Tibial artery (tissue), 4 donors: ENCODE results near the gene ZSCAN5B.
"Not testable (repeated sequence)": the region's sequence is repeated elsewhere in the genome, so short reads cannot be mapped to it uniquely, and the experiment has no call there.

ENCODE experiments used
- DNase-seq, 2 donors: peaks; one replicate each; pipeline ENCODE4 v3.0.0-alpha.2; 2019
- H3K27ac ChIP-seq, 2 donors: fragments of 200-600 bp; sonication (generic) in 1 of 2; 1 replicate in 1 of 2; 2 replicates in 1 of 2; pipeline ENCODE4 v1.5.1; 2018 to 2019; ENCODE audit warnings: mild to moderate bottlenecking in 1 of 2
- H3K27me3 ChIP-seq, 2 donors: fragments of 200-600 bp; sonication (generic) in 1 of 2; one replicate each; pipeline versions ENCODE4 v1.5.1 to v1.6.0; 2016 to 2019
- H3K36me3 ChIP-seq, 3 donors: fragments of 200-600 bp; sonication (generic) in 2 of 3; one replicate each; pipeline ENCODE4 v1.5.1; 2016 to 2019; ENCODE audit warnings: mild to moderate bottlenecking in 2 of 3
- H3K4me1 ChIP-seq, 4 donors: fragments of 200-600 bp; sonication (generic) in 2 of 4; 1 replicate in 3 of 4; 2 replicates in 1 of 4; pipeline ENCODE4 v1.5.1; 2016 to 2019
- H3K4me3 ChIP-seq, 2 donors: fragments of 200-600 bp; sonication (generic) in 1 of 2; 1 replicate in 1 of 2; 2 replicates in 1 of 2; pipeline ENCODE4 v1.5.1; 2018 to 2019; ENCODE audit warnings: mild to moderate bottlenecking in 2 of 2
- H3K9me3 ChIP-seq, 3 donors: fragments of 200-600 bp; sonication (generic) in 1 of 3; one replicate each; pipeline ENCODE4 v1.5.1; 2016 to 2019
- intact Hi-C: fragments of 100-400 bp; cut with DNase I; formaldehyde crosslinking; loops from one replicate; pipeline ENCODE4 v1.15.0; 2023; ENCODE audit warnings: low total_unique reads
- TF ChIP-seq, protein P1 (sequence below), 2 experiments: fragments of 200-600 bp in 1 of 2; fragments of 450-650 bp in 1 of 2; IDR thresholded peaks; one replicate each; pipeline ENCODE4 v1.5.1; 2017 to 2019; ENCODE audit warnings: antibody characterized with exemption in 2 of 2, mild to moderate bottlenecking in 1 of 2, moderate library complexity in 1 of 2

Gene ZSCAN5B, protein sequence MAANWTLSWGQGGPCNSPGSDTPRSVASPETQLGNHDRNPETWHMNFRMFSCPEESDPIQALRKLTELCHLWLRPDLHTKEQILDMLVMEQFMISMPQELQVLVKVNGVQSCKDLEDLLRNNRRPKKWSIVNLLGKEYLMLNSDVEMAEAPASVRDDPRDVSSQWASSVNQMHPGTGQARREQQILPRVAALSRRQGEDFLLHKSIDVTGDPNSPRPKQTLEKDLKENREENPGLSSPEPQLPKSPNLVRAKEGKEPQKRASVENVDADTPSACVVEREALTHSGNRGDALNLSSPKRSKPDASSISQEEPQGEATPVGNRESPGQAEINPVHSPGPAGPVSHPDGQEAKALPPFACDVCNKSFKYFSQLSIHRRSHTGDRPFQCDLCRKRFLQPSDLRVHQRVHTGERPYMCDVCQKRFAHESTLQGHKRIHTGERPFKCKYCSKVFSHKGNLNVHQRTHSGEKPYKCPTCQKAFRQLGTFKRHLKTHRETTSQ

DNA sequence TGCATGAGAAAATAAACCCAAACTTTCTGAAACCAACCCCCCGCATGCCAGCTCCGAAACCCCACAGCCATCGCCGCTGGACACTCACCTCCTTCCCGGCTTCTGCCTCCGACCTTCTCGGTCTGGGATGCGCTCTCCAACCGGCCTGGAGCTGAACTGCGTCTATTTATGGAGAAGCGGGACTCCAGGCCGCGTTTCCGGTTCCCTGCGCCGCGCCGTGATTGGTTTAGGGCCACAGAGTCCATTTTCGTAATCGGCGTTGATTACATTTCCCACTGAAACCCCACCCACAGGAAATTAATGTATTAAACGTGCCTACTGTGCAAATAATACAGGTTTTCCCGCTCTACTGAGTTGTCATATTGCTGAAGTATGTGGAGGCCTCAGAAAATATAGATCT, at the start of gene ZSCAN5B:
ZSCAN5B (minus strand) TSS at position 138 of the 400 bp plus-strand sequence. CDS start 4,731 bp downstream, outside the sequence.
- DNase-seq, H3K36me3 ChIP-seq, H3K9me3 ChIP-seq, H3K27ac ChIP-seq, H3K4me1 ChIP-seq, H3K4me3 ChIP-seq, H3K27me3 ChIP-seq, intact Hi-C loops: not testable (repeated sequence)

DNA sequence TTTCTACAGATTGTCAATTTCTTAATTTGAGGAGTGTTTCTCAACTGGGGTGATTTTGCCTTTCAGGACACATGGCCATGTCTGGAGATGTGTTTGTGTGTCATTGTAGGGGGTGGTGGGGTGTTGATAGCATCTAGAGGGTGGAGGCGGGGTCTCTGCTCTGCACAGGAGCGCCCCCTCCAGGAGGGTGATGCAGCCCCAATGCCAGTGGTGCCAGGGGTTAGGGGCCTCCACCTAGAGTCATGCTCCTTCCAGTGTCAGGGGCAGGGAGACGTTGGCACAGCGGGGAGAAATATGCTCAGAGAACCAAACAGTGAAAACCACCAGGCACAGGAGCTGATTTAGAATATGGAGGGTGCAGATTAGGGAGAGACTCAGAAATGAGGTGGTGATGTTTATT, 48.2 kb upstream of the ZSCAN5B start:
- DNase-seq = not testable (repeated sequence)

DNA sequence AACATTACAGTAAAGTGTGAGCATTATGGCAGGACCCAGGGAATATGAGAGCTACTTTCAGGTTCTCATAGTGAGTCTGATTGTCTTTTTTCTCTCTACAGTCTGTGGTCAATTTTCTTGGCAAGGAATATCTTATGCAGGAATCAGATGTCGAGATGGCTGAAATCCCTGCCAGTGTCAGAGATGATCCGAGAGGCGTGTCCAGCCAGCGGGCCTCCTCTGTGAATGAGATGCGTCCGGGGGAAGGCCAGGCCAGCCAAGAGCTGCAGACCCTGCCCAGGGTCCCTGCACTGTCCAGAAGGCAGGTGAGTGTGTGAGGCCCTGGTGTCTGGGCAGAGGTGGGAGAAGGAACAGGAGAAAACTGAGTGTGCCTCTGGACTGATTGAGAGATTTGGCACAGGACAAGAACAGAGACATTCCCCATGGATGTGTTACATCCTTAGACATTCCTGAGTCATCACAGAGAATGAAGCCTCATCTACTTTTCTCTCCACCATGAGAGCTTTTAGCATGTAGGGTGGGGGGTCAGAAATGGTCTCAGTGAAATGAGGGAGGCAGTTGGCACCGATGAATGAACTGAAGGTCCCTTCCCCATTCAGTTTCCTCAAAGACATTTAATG, 47.6 kb upstream of the ZSCAN5B start:
- no peaks in the 10 kb centered on the region for H3K9me3 ChIP-seq
- H3K36me3 ChIP-seq = no peaks in the 10 kb centered on the region
- intact Hi-C loops = no loop called here
- TF ChIP-seq, protein P1, sequence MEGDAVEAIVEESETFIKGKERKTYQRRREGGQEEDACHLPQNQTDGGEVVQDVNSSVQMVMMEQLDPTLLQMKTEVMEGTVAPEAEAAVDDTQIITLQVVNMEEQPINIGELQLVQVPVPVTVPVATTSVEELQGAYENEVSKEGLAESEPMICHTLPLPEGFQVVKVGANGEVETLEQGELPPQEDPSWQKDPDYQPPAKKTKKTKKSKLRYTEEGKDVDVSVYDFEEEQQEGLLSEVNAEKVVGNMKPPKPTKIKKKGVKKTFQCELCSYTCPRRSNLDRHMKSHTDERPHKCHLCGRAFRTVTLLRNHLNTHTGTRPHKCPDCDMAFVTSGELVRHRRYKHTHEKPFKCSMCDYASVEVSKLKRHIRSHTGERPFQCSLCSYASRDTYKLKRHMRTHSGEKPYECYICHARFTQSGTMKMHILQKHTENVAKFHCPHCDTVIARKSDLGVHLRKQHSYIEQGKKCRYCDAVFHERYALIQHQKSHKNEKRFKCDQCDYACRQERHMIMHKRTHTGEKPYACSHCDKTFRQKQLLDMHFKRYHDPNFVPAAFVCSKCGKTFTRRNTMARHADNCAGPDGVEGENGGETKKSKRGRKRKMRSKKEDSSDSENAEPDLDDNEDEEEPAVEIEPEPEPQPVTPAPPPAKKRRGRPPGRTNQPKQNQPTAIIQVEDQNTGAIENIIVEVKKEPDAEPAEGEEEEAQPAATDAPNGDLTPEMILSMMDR (IDR thresholded peaks at IDR 0.05) = no peak
- H3K27ac ChIP-seq = no peak overlapping the region
- H3K4me1 ChIP-seq = no peaks in the 10 kb centered on the region
- no peak for DNase-seq
- H3K4me3 ChIP-seq = no peak overlapping the region
- no peaks in the 10 kb centered on the region for H3K27me3 ChIP-seq

More for the DNA sequence above, 48.2 kb upstream of the ZSCAN5B start:
- intact Hi-C loops, H3K27ac ChIP-seq, H3K4me1 ChIP-seq, H3K27me3 ChIP-seq, H3K36me3 ChIP-seq, H3K9me3 ChIP-seq, H3K4me3 ChIP-seq: not testable (repeated sequence)

DNA sequence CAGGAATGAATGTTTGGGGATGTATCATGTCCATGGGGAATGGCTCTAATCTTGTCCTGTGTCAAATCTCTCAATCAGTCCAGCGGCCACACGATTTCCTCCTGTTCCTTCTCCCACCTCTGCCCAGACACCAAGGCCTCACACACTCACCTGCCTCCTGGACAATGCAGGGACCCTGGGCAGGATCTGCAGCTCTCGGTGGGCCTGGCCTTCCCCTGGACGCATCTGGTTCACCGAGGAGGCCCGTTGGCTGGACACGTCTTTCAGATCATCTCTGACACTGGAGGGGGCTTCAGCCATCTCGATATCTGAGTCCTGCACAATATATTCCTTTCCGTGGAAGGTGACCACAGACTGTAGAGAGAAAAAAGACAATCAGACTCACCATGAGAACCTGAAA, 25.9 kb upstream of the ZSCAN5B start:
- no peak for DNase-seq
- intact Hi-C loops = no loop called here
- Histone ChIP-seq H3K4me1 (no peaks in the 10 kb centered on the region), H3K36me3 (peaks cover 0 to 25% (median 0%) of the 10 kb centered on the region in 3 donors), H3K4me3 (no peak overlapping the region), H3K27ac (no peak overlapping the region), H3K9me3 (no peaks in the 10 kb centered on the region), H3K27me3 (no peaks in the 10 kb centered on the region)
- TF ChIP-seq, protein P1 (IDR thresholded peaks at IDR 0.05) = no peak

DNA sequence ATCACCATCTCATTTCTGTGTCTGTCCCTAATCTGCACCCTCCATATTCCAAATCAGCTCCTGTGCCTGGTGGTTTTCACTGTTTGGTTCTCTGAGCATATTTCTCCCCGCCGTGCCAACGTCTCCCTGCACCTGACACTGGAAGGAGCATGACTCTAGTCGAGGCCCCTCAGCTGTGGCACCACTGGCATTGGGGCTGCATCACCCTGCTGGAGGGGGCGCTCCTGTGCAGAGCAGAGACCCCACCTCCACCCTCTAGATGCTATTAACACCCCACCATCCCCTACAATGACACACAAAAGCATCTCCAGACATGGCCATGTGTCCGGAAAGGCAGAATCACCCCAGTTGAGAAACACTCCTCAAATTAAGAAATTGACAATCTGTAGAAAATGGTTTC, 25.3 kb upstream of the ZSCAN5B start:
- TF ChIP-seq, protein P1 (IDR thresholded peaks at IDR 0.05) = no peak

DNA sequence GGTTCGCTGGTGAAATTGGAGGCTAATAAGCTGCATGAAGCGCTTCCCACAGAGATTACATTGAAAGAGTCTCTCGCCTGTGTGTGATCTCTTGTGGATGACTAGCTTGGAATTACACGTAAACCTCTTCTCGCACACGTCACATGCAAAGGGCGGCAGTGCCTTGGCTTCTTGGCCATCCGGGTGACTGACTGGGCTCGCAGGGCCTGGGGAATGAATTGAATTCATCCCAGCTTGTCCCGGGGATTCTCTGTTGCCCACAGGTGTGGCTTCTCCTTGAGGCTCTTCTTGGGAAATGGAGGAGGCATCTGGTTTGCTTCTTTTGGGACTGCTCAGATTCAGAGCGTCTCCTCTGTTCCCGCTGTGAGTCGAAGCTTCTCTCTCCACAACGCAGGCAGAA, 24.3 kb upstream of the ZSCAN5B start:
- Histone ChIP-seq H3K36me3 (peaks cover 0 to 25% (median 0%) of the 10 kb centered on the region in 3 donors), H3K4me1 (peaks cover 0 to 10% (median 8%) of the 10 kb centered on the region in 4 donors), H3K9me3 (no peaks in the 10 kb centered on the region), H3K27me3 (peaks cover 0 to 10% of the 10 kb centered on the region in 2 donors), H3K27ac (no peak overlapping the region), H3K4me3 (no peak overlapping the region)
- TF ChIP-seq, protein P1 (IDR thresholded peaks at IDR 0.05) = no peak
- intact Hi-C loops = no loop called here
- no peak for DNase-seq

More for the DNA sequence above, 25.3 kb upstream of the ZSCAN5B start:
- no peaks in the 10 kb centered on the region for H3K4me1 ChIP-seq
- peaks cover 0 to 25% (median 0%) of the 10 kb centered on the region in 3 donors for H3K36me3 ChIP-seq
- H3K4me3 ChIP-seq = no peak overlapping the region
- peaks cover 0 to under 1% of the 10 kb centered on the region in 2 donors for H3K27me3 ChIP-seq
- no peak for DNase-seq
- no peak overlapping the region for H3K27ac ChIP-seq
- no peaks in the 10 kb centered on the region for H3K9me3 ChIP-seq
- intact Hi-C loops = no loop called here

DNA sequence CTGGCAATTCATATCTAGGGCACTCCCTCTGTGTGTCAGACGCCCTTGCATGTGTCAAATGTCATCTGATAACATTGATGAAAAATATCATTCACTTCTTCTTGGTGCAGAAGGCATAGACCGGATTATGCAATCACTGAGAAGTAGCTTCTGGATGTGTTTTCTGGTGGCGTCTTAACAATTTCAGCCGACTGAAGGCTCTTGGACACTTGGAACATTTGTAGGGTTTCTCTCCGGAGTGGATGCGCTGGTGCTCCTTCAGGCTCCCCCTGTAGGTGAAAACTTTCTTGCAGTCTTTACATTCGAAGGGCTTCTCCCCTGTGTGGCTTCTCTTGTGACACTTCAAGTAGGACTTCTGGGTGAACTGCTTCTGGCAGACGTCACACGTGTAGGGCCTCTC, 23.9 kb upstream of the ZSCAN5B start:
- H3K27me3 ChIP-seq = peaks cover 0 to 11% of the 10 kb centered on the region in 2 donors
- H3K9me3 ChIP-seq, H3K4me3 ChIP-seq, DNase-seq, intact Hi-C loops, H3K27ac ChIP-seq: not testable (repeated sequence)
- peaks cover 0 to 11% (median 9%) of the 10 kb centered on the region in 4 donors for H3K4me1 ChIP-seq
- H3K36me3 ChIP-seq = peaks cover 0 to 25% (median 0%) of the 10 kb centered on the region in 3 donors
